Right lobe of liver (tissue), 6 donors: Measurements from ENCODE around the gene ZDHHC13. TPM values are rescaled to one million over a fixed set of nuclear protein-coding genes. Genes with fewer than 3 reads are reported as not detected.

Experiments used
- ATAC-seq, 4 donors: fragments of 200-7000 bp; cut with Tn5 transposase; one replicate each; pipeline ENCODE4 v1.9.1; 2020; ENCODE audit warnings: mild to moderate bottlenecking in 4 of 4, moderate library complexity in 4 of 4
- DNase-seq, 3 donors: peaks; one replicate each; pipeline ENCODE4 v3.0.0-alpha.2; 2020
- H3K27ac ChIP-seq, 3 donors: fragments of 200-600 bp; one replicate each; pipeline ENCODE4 v1.8.0; 2022
- H3K27me3 ChIP-seq, 2 donors: fragments of 200-600 bp; one replicate each; pipeline ENCODE4 v1.8.0; 2022
- H3K36me3 ChIP-seq, 4 donors: fragments of 200-600 bp; sonication (generic) in 1 of 4; one replicate each; pipeline versions ENCODE4 v1.5.1 to v1.8.0; 2017 to 2022; ENCODE audit warnings: control low read depth in 1 of 4
- H3K4me1 ChIP-seq, 4 donors: fragments of 200-600 bp; sonication (generic) in 1 of 4; one replicate each; pipeline versions ENCODE4 v1.5.1 to v1.8.0; 2017 to 2022; ENCODE audit warnings: control low read depth in 1 of 4
- H3K4me3 ChIP-seq, 3 donors: fragments of 200-600 bp; one replicate each; pipeline ENCODE4 v1.8.0; 2022
- H3K9me3 ChIP-seq, 4 donors: fragments of 200-600 bp; sonication (generic) in 1 of 4; one replicate each; pipeline versions ENCODE4 v1.5.1 to v1.8.0; 2017 to 2022; ENCODE audit warnings: control low read depth in 1 of 4
- POLR2A ChIP-seq: fragments of 450-650 bp; IDR thresholded peaks from one replicate; pipeline ENCODE4 v1.6.1; 2017; ENCODE audit warnings: antibody characterized with exemption, mild to moderate bottlenecking
- WGBS: methylation state at CpG from one replicate; pipeline ENCODE4 v1.1.6; 2018; ENCODE audit warnings: low coverage, low lambda C conversion rate; ENCODE audit not compliant: insufficient coverage; ENCODE audit errors: missing lambda C conversion rate; 5-methylcytosine and 5-hydroxymethylcytosine counted together
- intact Hi-C, 2 donors: fragments of 100-400 bp; cut with DNase I; formaldehyde crosslinking; loops; one replicate each; pipeline versions ENCODE4 v1.11.2 to v1.14.1; 2022
- total RNA-seq, 6 experiments: library from RNA; depleted of rRNA in 2 of 6; stranded (reverse); fragments of >200 nt in 2 of 6; fragmentation: NEBNext Ultra II Directional in 3 of 6; extraction: Animal tissue kit (Norgen Biotek cat#: 25700) in 3 of 6; gene quantifications; one replicate each; pipeline versions ENCODE4 v1.1.0 to v1.2.4, GENCODE V29; 2016 to 2023
- TF ChIP-seq, protein P1 (sequence below), 4 donors: fragments of 200-600 bp in 3 of 4; fragments of 450-650 bp in 1 of 4; IDR thresholded peaks; one replicate each; pipeline versions ENCODE4 v1.5.1 to v1.8.0; 2016 to 2022; ENCODE audit warnings: antibody characterized with exemption in 4 of 4, mild to moderate bottlenecking in 2 of 4
- donor health status: DM: no; HTN: yes; CAD: no.
- donor health status: DM: no; HTN: no; CAD: no.
- donor health status: DM: no; HTN: no; CAD: no.
- donor health status: DM: no; HTN: yes; CAD: no.
- donor health status: DM: no; HTN: yes; CAD: no.

ZDHHC13 gene
- total RNA-seq, 6 experiments from 2014 or later: 0.73 to 4.2 (median 2.2) TPM

DNA sequence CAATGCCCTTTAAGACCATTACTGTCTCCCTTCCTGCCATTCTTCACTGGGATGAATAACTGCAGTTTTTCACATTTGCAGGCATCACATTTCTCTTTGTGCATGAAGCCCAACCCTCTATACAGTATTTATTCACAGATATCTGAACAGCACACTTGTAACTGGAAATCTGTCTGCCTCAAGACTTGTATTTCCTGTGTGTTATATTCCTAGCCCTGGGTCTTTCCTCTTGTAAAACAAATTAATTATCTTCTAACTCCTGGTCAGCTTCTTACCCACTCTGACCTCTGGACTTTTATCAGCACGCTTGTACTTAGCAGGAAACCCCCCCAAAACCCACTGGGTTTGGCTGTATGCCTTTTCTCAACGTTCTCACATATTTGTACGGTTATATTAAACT lies 82.8 kb downstream of the ZDHHC13 start:
- no peak overlapping the region for H3K27ac ChIP-seq
- H3K4me1 ChIP-seq: no peaks in the 10 kb centered on the region

DNA sequence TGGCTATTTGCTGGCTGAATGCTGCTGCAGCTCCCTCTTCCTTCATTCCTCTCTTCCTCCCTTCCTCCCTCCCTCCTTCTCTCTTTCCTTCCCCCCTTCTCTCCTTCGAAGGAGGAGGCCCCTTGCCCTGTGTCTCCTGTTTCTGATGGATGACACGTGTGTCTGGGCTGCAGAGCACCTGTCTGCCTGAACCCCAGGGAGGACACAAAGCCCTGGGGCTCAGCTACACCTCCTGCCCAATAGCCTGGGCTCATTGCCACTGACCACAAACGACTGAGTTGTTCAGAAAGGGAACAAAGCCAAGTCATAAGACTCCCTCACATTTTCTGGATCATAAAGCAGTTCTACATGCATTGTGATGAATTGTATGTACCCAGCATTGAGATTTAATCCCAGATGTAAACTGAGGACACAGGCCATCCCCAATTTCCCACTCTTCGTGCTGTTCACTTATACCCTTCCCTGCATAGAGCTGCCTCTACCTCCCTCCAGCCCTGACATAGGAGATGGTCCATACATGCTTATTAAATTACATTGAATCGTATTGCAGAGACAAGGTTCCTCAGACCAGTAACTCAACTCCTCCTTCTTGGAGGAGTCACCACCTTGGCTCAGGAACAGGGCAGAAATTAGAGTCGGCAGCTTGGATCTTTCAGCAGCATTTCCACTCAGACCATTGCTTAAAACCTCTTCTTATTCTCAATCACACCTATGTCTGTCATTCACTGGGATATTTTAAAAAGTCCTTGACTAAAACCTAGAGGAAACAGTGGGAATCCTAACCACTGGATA lies 83.6 kb downstream of the ZDHHC13 start:
- no peaks in the 10 kb centered on the region for H3K27me3 ChIP-seq
- H3K9me3 ChIP-seq: no peaks in the 10 kb centered on the region
- no peak overlapping the region for H3K27ac ChIP-seq
- ATAC-seq: peak in 2 of 4 donors; percentile 36 to 63
- DNase-seq: no peak
- intact Hi-C loops: no loop called here
- WGBS: 26% methylated on average over 6 of the region's 6 CpGs
- no peak for TF ChIP-seq POLR2A
- TF ChIP-seq, protein P1, sequence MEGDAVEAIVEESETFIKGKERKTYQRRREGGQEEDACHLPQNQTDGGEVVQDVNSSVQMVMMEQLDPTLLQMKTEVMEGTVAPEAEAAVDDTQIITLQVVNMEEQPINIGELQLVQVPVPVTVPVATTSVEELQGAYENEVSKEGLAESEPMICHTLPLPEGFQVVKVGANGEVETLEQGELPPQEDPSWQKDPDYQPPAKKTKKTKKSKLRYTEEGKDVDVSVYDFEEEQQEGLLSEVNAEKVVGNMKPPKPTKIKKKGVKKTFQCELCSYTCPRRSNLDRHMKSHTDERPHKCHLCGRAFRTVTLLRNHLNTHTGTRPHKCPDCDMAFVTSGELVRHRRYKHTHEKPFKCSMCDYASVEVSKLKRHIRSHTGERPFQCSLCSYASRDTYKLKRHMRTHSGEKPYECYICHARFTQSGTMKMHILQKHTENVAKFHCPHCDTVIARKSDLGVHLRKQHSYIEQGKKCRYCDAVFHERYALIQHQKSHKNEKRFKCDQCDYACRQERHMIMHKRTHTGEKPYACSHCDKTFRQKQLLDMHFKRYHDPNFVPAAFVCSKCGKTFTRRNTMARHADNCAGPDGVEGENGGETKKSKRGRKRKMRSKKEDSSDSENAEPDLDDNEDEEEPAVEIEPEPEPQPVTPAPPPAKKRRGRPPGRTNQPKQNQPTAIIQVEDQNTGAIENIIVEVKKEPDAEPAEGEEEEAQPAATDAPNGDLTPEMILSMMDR (IDR thresholded peaks at IDR 0.05): no peak
- no peak overlapping the region for H3K4me3 ChIP-seq
- H3K4me1 ChIP-seq: no peaks in the 10 kb centered on the region
- H3K36me3 ChIP-seq: no peaks in the 10 kb centered on the region

More for the DNA sequence above, 82.8 kb downstream of the ZDHHC13 start:
- TF ChIP-seq, protein P1 (IDR thresholded peaks at IDR 0.05): no peak
- no peak for TF ChIP-seq POLR2A
- peak; percentile 20 to 84 (median 49) for ATAC-seq
- WGBS: 14% methylated on average over 3 of the region's 3 CpGs
- Histone ChIP-seq H3K27me3 (no peaks in the 10 kb centered on the region), H3K4me3 (no peak overlapping the region), H3K9me3 (no peaks in the 10 kb centered on the region), H3K36me3 (no peaks in the 10 kb centered on the region)
- intact Hi-C loops: no loop called here
- no peak for DNase-seq

DNA sequence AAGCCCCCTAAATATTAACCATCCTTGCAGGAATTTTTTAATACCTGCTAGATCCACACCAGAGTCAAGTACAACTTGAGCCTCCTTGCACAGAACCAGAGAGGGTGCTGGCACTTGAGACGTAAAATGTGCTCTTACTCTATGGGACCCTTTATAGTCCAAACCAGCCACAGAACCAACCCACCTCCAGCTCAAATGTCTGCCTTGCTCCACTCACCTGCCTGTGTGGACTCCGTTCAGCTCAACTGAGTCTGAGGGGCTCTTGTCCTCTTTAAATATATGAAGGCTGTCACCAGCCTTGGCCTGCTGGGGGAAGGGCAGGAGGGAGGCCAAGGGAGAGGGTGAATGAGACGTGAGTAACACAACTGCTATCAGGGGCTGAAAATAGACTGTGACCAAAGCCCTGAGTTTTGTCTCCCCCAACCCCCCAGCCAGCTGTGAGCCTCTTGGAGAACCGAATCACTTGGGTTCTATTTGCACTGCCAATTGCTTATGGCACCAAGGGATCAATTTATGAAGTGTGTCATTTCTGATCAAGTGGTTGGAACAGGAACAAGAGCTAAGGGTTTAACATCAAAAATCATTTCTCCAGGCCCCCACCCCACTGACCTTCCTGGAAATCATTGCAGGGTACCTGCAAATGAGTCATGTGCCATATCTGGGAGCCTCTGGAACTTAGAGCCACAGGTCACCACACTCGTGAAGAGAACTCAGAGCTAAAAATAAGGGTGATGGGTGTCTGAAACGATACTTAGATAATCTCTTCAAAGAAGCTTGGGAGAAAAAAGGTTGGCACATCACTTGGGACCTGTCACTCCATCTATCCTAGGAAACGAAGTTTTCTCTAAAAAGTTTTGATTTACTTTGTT lies 85.0 kb downstream of the ZDHHC13 start, which contains the start of gene CSRP3:
Gene CSRP3 (minus strand): TSS at position 247 of the 869 bp plus-strand sequence. CDS start 9,535 bp downstream, outside the sequence.
- Histone ChIP-seq H3K4me1 (no peaks in the 10 kb centered on the region), H3K4me3 (no peak within 1 kb of the TSS), H3K27me3 (no peaks in the 10 kb centered on the region), H3K9me3 (no peaks in the 10 kb centered on the region), H3K36me3 (no peaks in the 10 kb centered on the region), H3K27ac (no peak within 1 kb of the TSS)
- no peak for ATAC-seq
- intact Hi-C loops: no loop called here
- WGBS: 68% methylated on average over 7 of the region's 7 CpGs
- no peak for DNase-seq
- TF ChIP-seq, protein P1 (IDR thresholded peaks at IDR 0.05): no peak
- TF ChIP-seq POLR2A: no peak

DNA sequence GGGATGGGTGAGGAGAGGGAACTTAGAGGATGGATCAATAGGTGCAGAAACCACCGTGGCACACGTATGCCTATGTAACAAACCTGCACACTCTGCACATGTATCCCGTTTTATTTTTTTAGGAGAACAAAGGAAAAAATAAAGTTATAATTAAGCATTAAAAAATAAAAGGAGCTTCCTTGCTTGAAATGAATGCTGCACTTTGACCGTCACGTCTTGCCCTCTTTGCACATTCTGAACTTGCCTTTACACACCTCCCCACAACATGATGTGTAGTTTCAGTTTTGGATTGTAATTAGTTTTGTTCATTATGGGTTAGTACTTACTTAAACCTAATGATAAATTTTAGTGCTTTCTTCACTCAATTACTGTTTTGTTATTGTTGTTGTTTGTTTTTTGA lies 87.9 kb downstream of the ZDHHC13 start:
- no peak for TF ChIP-seq POLR2A
- TF ChIP-seq, protein P1 (IDR thresholded peaks at IDR 0.05): no peak
- no peak for DNase-seq
- Histone ChIP-seq H3K9me3 (no peaks in the 10 kb centered on the region), H3K4me3 (no peak overlapping the region), H3K4me1 (no peaks in the 10 kb centered on the region), H3K27ac (no peak overlapping the region), H3K36me3 (no peaks in the 10 kb centered on the region), H3K27me3 (no peaks in the 10 kb centered on the region)
- 68% methylated on average over 5 of the region's 5 CpGs for WGBS
- no peak for ATAC-seq
- intact Hi-C loops: no loop called here
